HG02973 (cell line): Measurements from ENCODE around the gene FOXL1.

Experiments
- ATAC-seq: cut with Tn5 transposase; IDR thresholded peaks from one replicate; pipeline ENCODE4 v1.9.1; 2021; ENCODE audit warnings: moderate library complexity; ENCODE audit not compliant: unreplicated experiment

The FOXL1 gene

DNA sequence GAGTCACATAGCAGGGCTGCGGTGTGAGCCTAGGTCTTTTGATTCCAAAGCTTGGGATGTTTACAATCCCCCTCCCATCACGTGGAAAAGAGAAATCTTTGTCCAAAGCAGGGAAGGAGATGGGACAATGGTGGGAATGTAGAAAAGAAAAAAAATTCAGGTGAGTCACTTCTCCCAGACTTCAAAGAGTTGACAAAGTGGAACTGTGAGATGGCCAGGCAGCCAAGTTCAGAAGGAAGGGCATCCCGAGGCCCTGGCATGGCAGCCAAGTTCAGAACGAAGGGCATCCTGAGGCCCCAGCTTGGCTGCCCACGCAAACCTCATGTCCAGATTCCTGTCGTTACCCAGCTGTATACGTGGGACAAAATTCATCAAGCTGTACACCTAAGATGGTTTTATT is 47.5 kb downstream of the FOXL1 start:
- ATAC-seq = no peak

GRCh38 chr16:86626284-86626683 is 47.9 kb downstream of the FOXL1 start:
- ATAC-seq = no peak

- no peak for ATAC-seq
These were observed 48.6 kb downstream of the FOXL1 start for GRCh38 chr16:86626966-86627365.

DNA sequence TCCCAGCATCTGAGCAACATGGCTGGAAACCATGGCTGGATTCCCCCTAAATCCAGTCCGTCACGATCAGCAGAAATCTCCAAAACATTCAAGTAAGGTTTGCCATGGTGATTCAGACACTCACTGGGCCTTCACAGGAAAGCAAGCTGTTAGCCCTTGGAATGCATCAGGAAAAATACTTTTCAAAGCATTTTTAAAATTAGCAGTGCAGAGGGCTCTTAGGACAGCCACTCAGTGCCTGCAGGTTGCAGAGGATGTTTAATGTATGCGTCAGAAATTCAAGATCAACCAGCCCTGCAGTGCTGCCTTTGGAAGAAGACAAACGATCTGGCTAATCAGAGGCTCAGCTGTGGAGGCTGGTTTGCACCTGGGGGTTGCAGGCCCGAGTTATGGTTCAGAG is 50.3 kb downstream of the FOXL1 start:
- no peak for ATAC-seq

- no peak for ATAC-seq
These were observed 52.1 kb downstream of the FOXL1 start for GRCh38 chr16:86630471-86630870.

DNA sequence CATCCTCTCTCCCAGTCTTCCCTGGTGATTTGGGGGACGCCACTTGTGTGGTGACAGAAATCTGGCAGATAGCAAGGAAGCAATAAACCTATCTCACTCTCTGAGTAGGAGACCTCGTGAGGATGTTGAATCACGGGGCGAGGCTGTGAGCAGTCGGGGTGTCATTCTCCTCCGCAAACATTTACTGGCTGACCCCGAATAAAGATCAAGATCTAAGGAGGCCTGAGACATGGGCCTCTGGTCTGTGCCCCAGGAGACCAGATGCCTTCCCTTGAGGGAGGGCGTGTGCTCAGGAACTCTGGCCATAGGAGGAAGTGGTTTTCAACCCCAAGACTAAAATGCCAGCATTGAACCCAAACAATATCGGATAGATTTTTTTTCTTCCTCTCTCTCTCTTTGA is 53.1 kb downstream of the FOXL1 start:
- no peak for ATAC-seq
